Stomach (tissue), 9 donors: ENCODE measurements around the gene NXN. TPM values are rescaled to one million over a fixed set of nuclear protein-coding genes. Genes with fewer than 3 reads are reported as not detected.
A peak's percentile ranks its signal among the peaks of the same experiment; 100 is the strongest.

Experiments used
- DNase-seq, 2 donors: peaks; one replicate each; pipeline versions ENCODE4 v3.0.0 to v3.0.0-alpha.2; 2013 to 2019
- H3K27ac ChIP-seq, 5 donors: fragments of 200-600 bp in 4 of 5; sonication (generic) in 4 of 5; one replicate each; pipeline ENCODE4 v1.5.1; 2013 to 2019; ENCODE audit warnings: mild to moderate bottlenecking in 1 of 5, moderate library complexity in 1 of 5
- H3K27me3 ChIP-seq, 3 donors: fragments of 200-600 bp; sonication (generic); one replicate each; pipeline ENCODE4 v1.5.1; 2017 to 2019; ENCODE audit warnings: mixed run types in 1 of 3
- H3K36me3 ChIP-seq, 4 donors: fragments of 200-600 bp; sonication (generic); 1 replicate in 3 of 4; 2 replicates in 1 of 4; pipeline ENCODE4 v1.5.1; 2016 to 2019
- H3K4me1 ChIP-seq, 4 donors: fragments of 200-600 bp; sonication (generic); one replicate each; pipeline ENCODE4 v1.5.1; 2016 to 2019
- H3K4me3 ChIP-seq, 4 donors: fragments of 200-600 bp; sonication (generic) in 3 of 4; one replicate each; pipeline ENCODE4 v1.5.1; 2016 to 2019; ENCODE audit warnings: mild to moderate bottlenecking in 1 of 4
- H3K9me3 ChIP-seq, 4 donors: fragments of 200-600 bp; sonication (generic); one replicate each; pipeline ENCODE4 v1.5.1; 2016 to 2019
- EP300 ChIP-seq: sonication (generic); formaldehyde crosslinking; IDR thresholded peaks from one replicate; pipeline ENCODE4 v1.6.1; 2017; ENCODE audit warnings: antibody characterized with exemption
- POLR2A ChIP-seq, 4 donors: fragments of 450-650 bp; IDR thresholded peaks; one replicate each; pipeline ENCODE4 v1.6.1; 2016; ENCODE audit warnings: antibody characterized with exemption in 4 of 4, control low read depth in 2 of 4, mild to moderate bottlenecking in 1 of 4, moderate library complexity in 1 of 4
- POLR2AphosphoS5 ChIP-seq, 3 donors: sonication (generic); formaldehyde crosslinking; IDR thresholded peaks; one replicate each; pipeline ENCODE4 v1.6.1; 2016; ENCODE audit warnings: antibody characterized with exemption in 3 of 3
- WGBS, 5 donors: extraction: QIAGEN DNeasy Blood & Tissue Kit in 3 of 5; methylation state at CpG; one replicate each; pipeline versions ENCODE4 v1.1.5 to v1.1.7; 2013 to 2018; 5-methylcytosine and 5-hydroxymethylcytosine counted together
- intact Hi-C: fragments of 100-400 bp; cut with DNase I; formaldehyde crosslinking; loops from one replicate; pipeline ENCODE4 v1.15.1; 2023; ENCODE audit warnings: low total_unique reads
- polyA plus RNA-seq, 3 donors: library from polyadenylated mRNA; stranded (reverse); fragments of 200-250 nt; gene quantifications; one replicate each; pipeline ENCODE4 v1.2.3, GENCODE V29; 2013
- total RNA-seq, 5 donors: library from RNA; depleted of rRNA; stranded (reverse); fragments of >200 nt; gene quantifications; one replicate each; pipeline versions ENCODE4 v1.1.0 to v1.2.3, GENCODE V29; 2014 to 2016
- TF ChIP-seq, protein P1 (sequence below), 7 experiments: fragments of 450-650 bp in 4 of 7; fragments of 200-600 bp in 3 of 7; sonication (generic) in 3 of 7; IDR thresholded peaks; one replicate each; pipeline ENCODE4 v1.5.1; 2016 to 2019; ENCODE audit warnings: antibody characterized with exemption in 7 of 7, control low read depth in 2 of 7, mild to moderate bottlenecking in 1 of 7
- donor health status: healthy with polysubstance abuse.
- donor health status: Bipolar disorder and iron deficiency.
- donor health status: healthy.

Gene NXN
- total and polyA plus RNA-seq, 8 donors = 17.9 to 47.8 (median 25.1) TPM

DNA sequence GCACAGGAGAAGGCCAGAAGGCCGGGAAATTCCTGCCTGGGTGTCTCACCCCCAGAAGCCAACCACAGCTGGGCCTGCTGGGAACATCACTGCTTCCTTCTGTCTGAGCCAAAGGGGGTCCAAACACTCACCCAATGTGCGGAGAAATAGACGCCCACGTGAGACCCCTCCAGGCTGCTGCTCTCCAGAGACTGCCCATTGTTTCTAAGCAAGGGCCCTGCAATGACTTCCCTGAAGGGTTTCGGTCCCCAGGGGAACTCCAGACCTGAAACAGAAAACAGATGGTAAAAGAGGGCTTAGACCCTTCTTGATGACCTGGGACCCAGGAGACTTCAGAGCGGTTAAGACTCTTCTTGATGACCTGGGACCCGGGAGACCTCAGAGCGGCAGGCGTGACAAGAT lies 156.1 kb downstream of the NXN start:
- Histone ChIP-seq H3K27ac (no peak overlapping the region), H3K4me3 (no peak overlapping the region), H3K27me3 (no peaks in the 10 kb centered on the region), H3K9me3 (no peaks in the 10 kb centered on the region), H3K36me3 (peaks cover 11 to 76% (median 53%) of the 10 kb centered on the region in 4 donors), H3K4me1 (no peaks in the 10 kb centered on the region)
- WGBS, 5 donors = 83 to 90% (median 87%) methylated on average over 9 of the region's 9 CpGs
- intact Hi-C loops = no loop called here
- DNase-seq = no peak
- TF ChIP-seq, protein P1, sequence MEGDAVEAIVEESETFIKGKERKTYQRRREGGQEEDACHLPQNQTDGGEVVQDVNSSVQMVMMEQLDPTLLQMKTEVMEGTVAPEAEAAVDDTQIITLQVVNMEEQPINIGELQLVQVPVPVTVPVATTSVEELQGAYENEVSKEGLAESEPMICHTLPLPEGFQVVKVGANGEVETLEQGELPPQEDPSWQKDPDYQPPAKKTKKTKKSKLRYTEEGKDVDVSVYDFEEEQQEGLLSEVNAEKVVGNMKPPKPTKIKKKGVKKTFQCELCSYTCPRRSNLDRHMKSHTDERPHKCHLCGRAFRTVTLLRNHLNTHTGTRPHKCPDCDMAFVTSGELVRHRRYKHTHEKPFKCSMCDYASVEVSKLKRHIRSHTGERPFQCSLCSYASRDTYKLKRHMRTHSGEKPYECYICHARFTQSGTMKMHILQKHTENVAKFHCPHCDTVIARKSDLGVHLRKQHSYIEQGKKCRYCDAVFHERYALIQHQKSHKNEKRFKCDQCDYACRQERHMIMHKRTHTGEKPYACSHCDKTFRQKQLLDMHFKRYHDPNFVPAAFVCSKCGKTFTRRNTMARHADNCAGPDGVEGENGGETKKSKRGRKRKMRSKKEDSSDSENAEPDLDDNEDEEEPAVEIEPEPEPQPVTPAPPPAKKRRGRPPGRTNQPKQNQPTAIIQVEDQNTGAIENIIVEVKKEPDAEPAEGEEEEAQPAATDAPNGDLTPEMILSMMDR (IDR thresholded peaks at IDR 0.05) = no peak
- no peak for TF ChIP-seq POLR2AphosphoS5 (IDR thresholded peaks at IDR 0.05)
- TF ChIP-seq EP300 = no peak
- no peak for TF ChIP-seq POLR2A (IDR thresholded peaks at IDR 0.05)

DNA sequence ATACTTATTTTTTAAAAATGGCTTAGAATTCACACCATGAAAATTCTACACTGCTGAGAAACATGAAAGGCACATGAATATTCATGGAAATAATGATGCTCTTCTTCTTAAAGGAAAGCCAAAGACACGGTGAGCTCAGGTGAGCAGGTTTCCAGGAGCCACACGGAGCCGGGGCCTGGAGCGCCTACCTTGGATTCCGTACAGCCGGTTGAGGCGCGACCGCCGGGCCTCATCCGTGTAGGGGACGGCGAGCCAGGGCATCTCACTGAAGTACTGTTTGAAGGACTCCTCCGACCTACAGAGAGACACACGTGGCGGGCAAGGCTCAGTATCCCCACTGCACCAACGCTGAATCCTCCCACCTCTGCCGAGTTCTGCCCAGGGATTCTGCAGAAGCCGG lies 160.3 kb downstream of the NXN start:
- no peak overlapping the region for H3K27ac ChIP-seq
- H3K4me3 ChIP-seq = no peak overlapping the region
- no peak for DNase-seq
- intact Hi-C loops = no loop called here
- TF ChIP-seq, protein P1 (IDR thresholded peaks at IDR 0.05) = no peak
- TF ChIP-seq POLR2A (IDR thresholded peaks at IDR 0.05) (no peak), POLR2AphosphoS5 (IDR thresholded peaks at IDR 0.05) (no peak), EP300 (no peak)
- peaks cover 16 to 100% (median 69%) of the 10 kb centered on the region in 4 donors for H3K36me3 ChIP-seq
- no peaks in the 10 kb centered on the region for H3K27me3 ChIP-seq
- 95 to 96% (median 96%) methylated on average over 19 of the region's 19 CpGs for WGBS, 5 donors
- no peaks in the 10 kb centered on the region for H3K9me3 ChIP-seq
- no peaks in the 10 kb centered on the region for H3K4me1 ChIP-seq

DNA sequence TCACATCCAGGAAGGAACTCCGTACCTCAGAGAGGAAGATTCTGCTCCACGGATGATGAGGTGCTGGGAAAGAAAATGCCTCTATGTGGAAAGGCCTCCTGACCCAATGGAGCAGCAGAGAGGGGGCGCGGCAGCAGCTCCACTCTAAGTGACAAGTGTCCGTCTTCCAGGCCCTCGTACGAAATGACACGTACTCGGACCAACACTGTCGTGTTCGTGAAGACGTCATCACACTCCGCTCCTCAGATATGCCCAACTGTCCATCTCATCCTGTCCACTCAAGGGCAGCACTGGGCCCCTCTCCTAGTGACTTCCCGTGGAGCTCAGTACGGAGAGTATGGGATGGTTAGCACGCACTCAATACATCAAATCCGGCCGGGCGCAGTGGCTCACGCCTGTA lies 165.2 kb downstream of the NXN start:
- no peak for TF ChIP-seq POLR2A (IDR thresholded peaks at IDR 0.05)
- no peak for TF ChIP-seq POLR2AphosphoS5 (IDR thresholded peaks at IDR 0.05)
- TF ChIP-seq EP300 = no peak
- TF ChIP-seq, protein P1 (IDR thresholded peaks at IDR 0.05) = no peak
- Histone ChIP-seq H3K4me1 (peaks cover 0 to 8% (median 0%) of the 10 kb centered on the region in 4 donors), H3K27ac (peak overlapping the region in 1 of 5 donors; percentile 47), H3K9me3 (no peaks in the 10 kb centered on the region), H3K4me3 (no peak overlapping the region), H3K36me3 (peaks cover 9 to 79% (median 57%) of the 10 kb centered on the region in 4 donors), H3K27me3 (no peaks in the 10 kb centered on the region)
- DNase-seq = no peak
- 88 to 96% (median 93%) methylated on average over 19 to 20 of the region's 20 CpGs for WGBS, 5 donors
- intact Hi-C loops = no loop called here

DNA sequence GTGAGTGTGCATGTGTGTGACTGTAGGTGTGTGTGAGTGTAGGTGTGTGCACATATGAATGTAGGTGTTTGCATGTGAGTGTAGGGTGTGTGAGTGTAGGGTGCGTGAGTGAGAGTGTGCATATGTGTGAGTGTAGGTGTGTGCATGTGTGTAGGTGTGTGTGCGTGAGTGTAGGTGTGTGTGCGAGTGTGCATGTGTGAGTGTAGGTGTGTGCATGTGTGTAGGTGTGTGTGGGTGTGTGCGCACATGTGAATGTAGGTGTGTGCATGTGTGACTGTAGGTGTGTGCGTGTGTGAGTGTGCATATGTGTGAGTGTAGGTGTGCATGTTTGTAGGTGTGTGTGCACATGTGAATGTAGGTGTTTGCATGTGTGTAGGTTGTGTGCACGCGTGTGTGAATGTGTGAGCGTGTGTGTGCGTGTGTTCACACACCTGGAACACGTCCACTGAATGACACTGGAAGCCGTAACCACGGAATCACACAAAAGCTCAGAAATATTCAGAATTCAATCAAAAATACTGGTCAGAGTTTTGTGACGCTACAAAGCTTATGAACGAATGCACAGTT lies 166.9 kb downstream of the NXN start:
- 88 to 96% (median 92%) methylated on average over 14 of the region's 14 CpGs for WGBS, 5 donors
- H3K27me3 ChIP-seq = no peaks in the 10 kb centered on the region
- peaks cover 0 to 8% (median 0%) of the 10 kb centered on the region in 4 donors for H3K4me1 ChIP-seq
- intact Hi-C loops = no loop called here
- H3K9me3 ChIP-seq = no peaks in the 10 kb centered on the region
- H3K4me3 ChIP-seq = no peak overlapping the region
- DNase-seq = no peak
- H3K27ac ChIP-seq = no peak overlapping the region
- H3K36me3 ChIP-seq = peaks cover 3 to 67% (median 42%) of the 10 kb centered on the region in 4 donors
- TF ChIP-seq EP300 (no peak), POLR2A (IDR thresholded peaks at IDR 0.05) (no peak), POLR2AphosphoS5 (IDR thresholded peaks at IDR 0.05) (no peak)
- TF ChIP-seq, protein P1 (IDR thresholded peaks at IDR 0.05) = no peak
